Activated T-helper 1 cell treated with anti-CD3 and anti-CD28 coated beads, Interleukin-2, amount 50 U/mL, for 16 hours (primary cell): ENCODE data around the gene CLEC20A.

Experiments
- DNase-seq, 2 donors: peaks; one replicate each; pipeline ENCODE4 v3.0.0-alpha.2; 2020; ENCODE audit warnings: low read depth in 1 of 2, low spot score in 1 of 2

The CLEC20A gene

DNA sequence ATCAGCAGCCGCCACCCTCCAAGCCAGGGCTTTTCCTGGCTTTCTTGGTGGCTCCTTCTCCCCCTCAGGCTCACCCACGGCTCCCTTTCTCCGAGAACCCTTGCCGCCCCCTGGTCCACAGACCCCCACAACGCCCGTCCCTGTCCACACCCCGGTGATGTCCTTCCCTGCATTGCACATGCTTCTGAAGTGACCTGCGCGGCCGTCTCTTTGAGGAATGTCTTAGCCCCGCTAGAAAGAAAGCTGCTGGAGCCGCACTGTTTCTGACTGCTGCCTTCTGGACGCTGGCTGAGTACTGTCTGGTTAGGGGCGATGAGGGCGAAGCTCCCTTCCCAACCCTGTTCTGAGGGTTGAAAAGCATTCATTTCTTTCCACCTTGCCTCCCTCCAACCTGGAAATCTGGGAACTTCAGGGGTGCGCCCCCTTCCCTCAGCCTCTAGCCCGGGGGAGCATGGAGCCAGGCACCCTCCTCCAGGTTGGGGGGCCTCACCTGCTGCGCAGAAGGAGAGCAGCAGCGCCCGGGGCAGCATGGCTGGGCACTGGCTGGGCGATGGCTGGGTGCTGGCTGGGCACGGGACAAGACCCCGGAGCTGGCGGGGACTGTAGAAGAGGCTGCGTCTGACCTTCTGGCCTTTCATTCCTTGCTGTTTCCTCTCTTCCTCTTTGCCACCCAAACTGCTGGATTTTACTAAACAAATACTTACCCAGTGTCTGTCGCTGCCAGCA is at the start of gene CLEC20A:
Gene CLEC20A (minus strand): TSS at position 555 of the 726 bp plus-strand sequence. CDS start 25 bp downstream, at position 530.
- no peak for DNase-seq

DNA sequence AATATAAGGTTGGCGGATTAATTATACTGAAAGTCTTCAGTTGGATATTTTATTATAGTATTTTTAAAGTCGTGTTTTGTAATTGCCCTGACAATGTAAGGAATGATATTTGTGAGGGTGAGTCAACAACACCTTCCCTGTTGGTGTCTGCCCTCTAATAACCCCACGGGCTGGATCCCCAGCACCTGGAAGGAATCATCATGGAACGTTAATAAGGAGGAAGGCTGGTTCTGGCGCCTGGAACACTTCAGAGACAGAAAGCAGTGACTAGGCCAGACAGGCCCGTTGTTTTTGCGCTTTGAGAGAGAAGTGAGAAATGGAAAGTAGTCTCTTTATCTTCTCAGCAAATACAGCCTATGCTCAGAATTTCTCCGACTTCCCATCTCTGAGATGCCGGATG is 47.8 kb upstream of the CLEC20A start:
- no peak for DNase-seq

DNA sequence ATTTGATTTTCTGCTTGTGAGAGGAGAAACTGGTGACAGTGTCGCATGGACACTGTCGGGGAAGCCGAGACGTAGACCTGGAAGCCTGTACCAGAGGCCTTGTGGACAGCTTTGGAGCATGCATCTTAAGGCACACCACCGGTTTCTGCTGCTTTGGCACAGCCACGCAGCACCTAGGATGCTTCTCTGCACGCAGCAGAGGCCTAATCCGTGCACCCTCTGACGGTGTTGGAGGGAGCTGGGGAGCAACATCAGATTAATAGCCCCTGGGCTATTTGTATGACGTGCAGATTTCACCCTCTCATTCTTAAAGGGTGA is 46.5 kb upstream of the CLEC20A start:
- DNase-seq = no peak

- DNase-seq = peak; percentile 80 to 84
These were observed 46.0 kb upstream of the CLEC20A start for GRCh38 chr1:178542554-178543289.

DNA sequence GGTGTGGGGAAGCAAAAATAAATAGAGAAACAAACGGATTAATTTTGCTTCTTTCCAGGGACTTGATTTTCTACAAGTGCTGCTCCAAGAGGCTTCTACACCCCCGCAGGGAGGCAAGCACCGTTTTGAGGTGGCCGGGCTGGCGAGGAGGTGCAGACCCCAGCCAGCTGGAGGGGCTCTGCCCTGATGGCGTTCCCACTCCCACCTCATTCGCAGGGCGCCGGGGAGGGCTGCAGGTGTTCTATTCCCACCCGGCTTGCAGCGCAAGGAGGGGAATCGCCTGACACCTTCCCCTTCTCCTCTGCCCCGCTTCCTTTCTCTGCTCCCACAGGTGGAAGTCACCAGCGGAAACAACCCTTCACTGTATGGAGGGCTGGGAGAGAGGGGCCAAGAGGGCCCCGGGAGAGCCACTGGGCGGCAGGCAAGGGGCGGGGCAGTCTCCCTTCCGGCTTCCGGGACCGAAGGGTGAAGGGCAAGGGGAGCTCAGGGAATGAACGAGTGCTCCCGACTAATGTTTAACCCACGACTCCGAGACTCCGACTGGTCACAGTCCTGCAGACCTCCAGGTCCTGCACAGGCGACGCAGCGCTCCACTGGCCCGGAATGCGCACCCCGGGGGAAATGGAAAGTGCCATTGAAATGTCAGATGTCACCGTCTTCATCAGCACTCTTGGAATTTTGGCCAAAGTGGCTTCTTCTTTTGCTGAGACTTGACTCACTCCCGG is 45.2 kb upstream of the CLEC20A start:
- no peak for DNase-seq

DNA sequence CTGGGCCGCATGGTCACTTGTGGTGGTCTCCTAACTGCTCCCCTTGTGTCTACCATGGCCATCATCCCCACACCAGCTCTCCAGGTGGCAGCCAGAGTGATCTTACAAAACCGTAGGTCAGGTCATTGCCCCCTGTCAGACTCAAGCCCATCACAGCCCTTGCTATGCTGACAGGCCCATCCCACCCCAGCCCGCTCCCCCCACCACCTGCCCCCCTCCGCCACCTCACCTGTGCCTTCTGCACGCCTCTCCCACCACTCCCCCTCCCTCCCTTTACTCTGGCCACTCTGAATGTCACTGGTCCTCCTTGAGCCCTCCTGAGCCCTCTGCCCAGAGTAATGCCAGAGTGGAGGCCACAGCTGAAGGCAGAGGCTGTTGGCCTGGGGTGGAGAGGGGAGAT is 44.6 kb upstream of the CLEC20A start:
- DNase-seq = no peak

- DNase-seq = no peak
These were observed 43.9 kb upstream of the CLEC20A start for GRCh38 chr1:178540646-178541045.

DNA sequence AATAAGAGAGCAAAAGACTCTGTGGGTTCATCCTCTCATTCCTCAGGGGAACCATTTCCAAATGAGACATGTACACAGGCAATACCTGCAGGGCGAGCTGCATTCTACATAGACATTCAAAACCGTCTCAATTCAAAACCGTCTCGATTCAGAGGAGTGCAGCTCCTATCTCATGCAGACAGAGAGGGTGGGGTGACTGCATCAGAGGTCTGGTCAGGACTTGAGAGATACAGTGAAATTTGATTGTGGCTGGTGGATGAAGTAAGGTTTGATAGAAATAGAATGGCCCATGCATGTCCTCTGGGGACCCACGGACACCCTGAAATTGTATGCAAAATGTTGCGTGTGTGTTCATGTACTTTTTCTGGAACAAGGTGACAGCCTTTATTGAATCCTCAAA is 43.4 kb upstream of the CLEC20A start:
- DNase-seq = no peak

- DNase-seq = no peak
These were observed 42.5 kb upstream of the CLEC20A start for GRCh38 chr1:178539291-178539690.

DNA sequence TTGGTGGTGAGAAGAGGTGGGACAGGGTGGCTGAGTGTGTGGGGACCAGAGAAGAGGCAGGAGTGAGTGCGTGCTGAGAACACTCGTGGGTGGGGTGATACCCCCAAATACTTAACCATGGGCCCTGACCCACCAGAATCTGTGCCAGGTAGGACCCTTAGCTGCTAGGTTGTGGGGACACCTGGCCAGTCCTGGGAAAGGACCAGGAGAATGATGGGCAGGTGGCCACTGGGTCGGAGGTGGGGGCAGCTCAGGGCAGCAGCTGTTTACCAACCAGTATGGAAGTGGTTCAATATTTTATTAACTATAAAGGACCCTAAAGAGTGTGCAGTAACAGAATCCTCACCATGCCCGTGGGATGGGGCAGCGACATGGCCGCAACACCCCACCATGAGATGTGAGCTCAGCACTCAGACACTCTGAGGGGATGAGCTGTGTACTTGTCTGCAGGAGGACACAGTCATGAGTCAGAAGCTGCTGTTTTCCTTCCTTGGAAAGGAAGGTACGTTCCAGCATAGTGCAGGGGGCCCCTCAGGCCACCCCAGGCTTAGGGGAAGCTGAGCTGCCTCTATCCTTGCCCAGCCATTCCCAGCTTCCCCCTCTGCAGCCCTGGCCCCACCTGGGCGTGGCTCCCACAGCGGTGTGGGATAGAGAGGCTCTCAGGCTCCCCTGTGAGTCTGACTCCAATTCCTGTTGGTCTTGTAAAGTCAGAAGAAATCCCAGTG is 41.6 kb upstream of the CLEC20A start:
- DNase-seq = no peak

GRCh38 chr1:178537382-178538090 is 40.8 kb upstream of the CLEC20A start:
- no peak for DNase-seq

- DNase-seq = no peak
These were observed 40.1 kb upstream of the CLEC20A start for GRCh38 chr1:178536844-178537371.

GRCh38 chr1:178536329-178536728 is 39.6 kb upstream of the CLEC20A start:
- no peak for DNase-seq

GRCh38 chr1:178534137-178534868 is 37.5 kb upstream of the CLEC20A start:
- DNase-seq = no peak

DNA sequence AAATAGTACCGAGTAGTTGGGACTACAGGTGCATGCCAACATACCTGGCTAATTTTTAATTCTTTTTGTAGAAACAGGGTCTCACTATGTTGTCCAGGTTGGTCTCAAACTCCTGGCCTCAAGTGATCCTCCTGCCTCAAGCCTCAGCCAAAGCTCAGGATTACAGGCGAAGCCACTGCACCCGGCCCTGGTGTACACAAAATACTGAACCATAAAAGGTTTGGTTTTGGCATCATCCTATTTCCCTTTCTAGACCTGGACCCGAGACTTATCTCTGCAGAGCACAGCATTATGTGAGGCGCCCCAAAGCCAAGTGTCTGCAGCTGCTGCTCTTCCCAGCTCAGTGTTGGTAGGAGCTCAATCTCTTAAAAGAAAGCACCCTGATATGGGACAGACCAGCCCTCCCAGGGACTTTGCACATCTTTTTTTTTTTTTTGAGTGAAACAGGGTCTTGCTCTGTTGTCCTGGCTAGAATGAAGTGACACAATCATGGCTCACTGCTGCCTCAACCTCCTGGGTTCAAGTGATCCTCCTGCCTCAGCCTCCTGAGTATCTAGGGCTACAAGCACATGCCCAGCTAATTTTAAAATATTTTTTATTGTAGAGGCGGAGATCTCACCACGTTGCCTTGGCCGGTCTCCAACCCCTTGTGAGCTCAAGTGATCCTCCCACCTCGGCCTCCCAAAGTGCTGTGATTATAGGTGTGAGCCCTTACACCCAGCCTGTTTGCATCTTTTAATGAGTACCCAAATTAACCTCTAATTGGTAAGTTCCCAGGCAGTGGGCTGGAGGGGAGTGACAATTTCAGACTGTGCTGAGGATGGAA is 36.6 kb upstream of the CLEC20A start:
- no peak for DNase-seq

- DNase-seq = peak; percentile 61 to 63
These were observed 35.6 kb upstream of the CLEC20A start for GRCh38 chr1:178532392-178532791.

DNA sequence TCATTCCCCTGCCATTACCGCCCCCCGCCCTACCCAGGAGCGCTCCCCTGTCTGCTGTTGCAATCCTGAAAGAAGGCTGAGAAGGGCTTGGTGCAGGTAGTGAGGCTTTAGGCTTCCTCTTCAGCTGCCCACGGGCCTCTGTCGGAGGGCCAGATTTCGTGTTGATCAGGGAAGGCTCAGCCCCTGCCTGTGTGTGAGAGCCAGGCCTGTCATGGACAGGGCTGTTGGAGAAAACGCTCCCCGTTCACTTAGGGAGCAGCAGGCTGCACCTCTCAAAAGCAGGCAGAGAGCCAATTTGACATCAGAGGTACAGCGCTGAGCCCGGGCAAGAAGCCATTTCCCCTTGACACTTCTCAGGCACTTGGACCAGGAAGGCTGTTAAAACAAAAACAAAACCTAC is 35.1 kb upstream of the CLEC20A start:
- no peak for DNase-seq

DNA sequence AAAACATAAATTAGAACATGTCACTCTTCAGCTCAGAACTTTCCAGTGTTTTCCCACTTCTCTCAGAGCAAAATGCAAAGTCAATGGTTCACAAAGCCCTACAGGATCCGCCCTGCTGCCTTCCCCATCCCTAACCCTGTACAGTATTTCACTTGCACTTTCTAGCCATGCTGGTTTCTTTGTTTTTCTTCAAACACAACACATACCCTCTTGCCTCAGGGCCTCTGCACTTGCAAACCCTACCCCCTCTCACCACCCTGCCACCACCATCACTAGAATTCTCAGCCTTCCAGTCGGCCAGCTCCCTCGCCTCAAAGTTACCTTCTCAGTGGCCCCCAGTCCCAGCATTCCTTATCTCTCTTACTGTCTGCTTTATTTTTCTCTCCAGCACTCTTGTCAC is 33.7 kb upstream of the CLEC20A start:
- no peak for DNase-seq

DNA sequence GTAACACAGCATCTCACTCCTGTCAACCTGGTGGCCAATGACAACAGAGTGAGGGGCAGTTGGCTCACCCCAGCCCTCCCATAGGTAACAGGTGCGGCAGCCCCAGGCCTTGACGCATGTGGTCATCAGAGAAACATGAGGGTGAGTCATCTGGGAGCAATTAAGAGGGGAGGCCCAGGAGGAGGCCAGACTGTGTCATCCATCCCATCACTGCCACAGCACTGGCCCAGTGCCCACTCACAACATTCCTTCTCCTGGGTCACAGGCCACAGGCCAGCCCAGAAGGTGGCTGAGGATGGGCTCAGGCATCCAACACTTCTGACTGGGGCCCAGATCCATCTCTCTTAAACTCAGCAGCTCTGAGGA is 33.3 kb upstream of the CLEC20A start:
- DNase-seq = no peak
